Measurements from ENCODE around the gene NELL1.

DNA sequence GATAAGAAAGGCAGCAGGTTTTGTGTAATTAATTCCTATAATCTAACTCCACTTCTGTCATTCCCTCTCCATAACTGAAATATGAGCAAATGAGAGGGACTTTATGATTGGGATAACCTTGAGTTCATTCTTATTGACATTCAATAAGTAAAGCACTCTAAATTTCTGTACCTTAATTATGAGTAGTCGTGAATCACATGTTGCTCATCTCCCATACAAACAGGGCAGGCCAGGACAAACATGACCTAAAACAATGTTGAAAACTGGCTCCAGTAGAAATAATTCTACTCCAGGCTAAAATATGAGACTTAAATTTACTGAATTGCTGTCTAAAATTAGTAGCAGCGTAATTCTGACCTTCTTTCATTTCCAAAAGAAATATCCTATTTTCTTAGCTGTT lies 505.4 kb downstream of the NELL1 start:
- TF ChIP-seq POLR2A (IDR thresholded peaks at IDR 0.05) (no peak), EP300 (IDR thresholded peaks at IDR 0.05) (no peak)
- TF ChIP-seq, protein P1, sequence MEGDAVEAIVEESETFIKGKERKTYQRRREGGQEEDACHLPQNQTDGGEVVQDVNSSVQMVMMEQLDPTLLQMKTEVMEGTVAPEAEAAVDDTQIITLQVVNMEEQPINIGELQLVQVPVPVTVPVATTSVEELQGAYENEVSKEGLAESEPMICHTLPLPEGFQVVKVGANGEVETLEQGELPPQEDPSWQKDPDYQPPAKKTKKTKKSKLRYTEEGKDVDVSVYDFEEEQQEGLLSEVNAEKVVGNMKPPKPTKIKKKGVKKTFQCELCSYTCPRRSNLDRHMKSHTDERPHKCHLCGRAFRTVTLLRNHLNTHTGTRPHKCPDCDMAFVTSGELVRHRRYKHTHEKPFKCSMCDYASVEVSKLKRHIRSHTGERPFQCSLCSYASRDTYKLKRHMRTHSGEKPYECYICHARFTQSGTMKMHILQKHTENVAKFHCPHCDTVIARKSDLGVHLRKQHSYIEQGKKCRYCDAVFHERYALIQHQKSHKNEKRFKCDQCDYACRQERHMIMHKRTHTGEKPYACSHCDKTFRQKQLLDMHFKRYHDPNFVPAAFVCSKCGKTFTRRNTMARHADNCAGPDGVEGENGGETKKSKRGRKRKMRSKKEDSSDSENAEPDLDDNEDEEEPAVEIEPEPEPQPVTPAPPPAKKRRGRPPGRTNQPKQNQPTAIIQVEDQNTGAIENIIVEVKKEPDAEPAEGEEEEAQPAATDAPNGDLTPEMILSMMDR (IDR thresholded peaks at IDR 0.05), result no peak

Measured in upper lobe of left lung (tissue), 4 donors.